K562 (cell line): ENCODE data around the gene SLC7A4. TPM values are rescaled to one million over a fixed set of nuclear protein-coding genes. Genes with fewer than 3 reads are reported as not detected.

ENCODE experiments used
- FOSL1 ChIP-seq: fragments of 200-800 bp; sonication (Bioruptor generic); conservative IDR thresholded peaks from 2 replicates; pipeline ENCODE4 v1.6.1; 2016; ENCODE audit warnings: missing genetic modification characterization, missing compliant biosample characterization
- HCFC1 ChIP-seq: IDR thresholded peaks from 2 replicates; pipeline ENCODE4 v1.6.1; 2012; ENCODE audit warnings: low read depth, low read length, improper control_type of control experiment
- MEF2D ChIP-seq: conservative IDR thresholded peaks from 2 replicates; pipeline ENCODE4 v1.6.1; 2016; ENCODE audit warnings: low read depth, missing genetic modification characterization, missing compliant biosample characterization
- NCOA2 ChIP-seq, 2 experiments: fragments of 450-650 bp; IDR thresholded peaks; 2 replicates each; pipeline ENCODE4 v1.6.1; 2018; ENCODE audit warnings: mild to moderate bottlenecking in 2 of 2, moderate library complexity in 1 of 2; ENCODE audit not compliant: partially characterized antibody in 2 of 2
- PHF21A ChIP-seq: fragments of 450-650 bp; IDR thresholded peaks from 2 replicates; pipeline ENCODE4 v1.6.1; 2017; ENCODE audit warnings: low read depth, borderline replicate concordance
- RBM22 ChIP-seq: fragments of 200-400 bp; formaldehyde crosslinking; IDR thresholded peaks from 2 replicates; pipeline ENCODE4 v1.6.1; 2018; ENCODE audit warnings: low read length, low read depth; ENCODE audit not compliant: poor library complexity, severe bottlenecking
- RCOR1 ChIP-seq, 2 experiments: IDR thresholded peaks; 2 replicates each; pipeline ENCODE4 v1.6.1; 2012; ENCODE audit warnings: low read depth in 2 of 2, low read length in 2 of 2, borderline replicate concordance in 1 of 2, improper control_type of control experiment in 1 of 2
- SRF ChIP-seq, 2 experiments: fragments of 250-450, 450-650 bp in 1 of 2; sonication (Bioruptor Pico) in 1 of 2; sonication (generic) in 1 of 2; formaldehyde crosslinking; IDR thresholded peaks; 2 replicates each; pipeline versions ENCODE4 v1.5.0 to v1.5.1; 2020 to 2022; ENCODE audit warnings: mild to moderate bottlenecking in 1 of 2, missing genetic modification reagents in 1 of 2
- ZBTB8A ChIP-seq: fragments of 450-650 bp; IDR thresholded peaks from 2 replicates; pipeline ENCODE4 v1.6.1; 2018; ENCODE audit warnings: mild to moderate bottlenecking, moderate library complexity; ENCODE audit not compliant: partially characterized antibody
- ZFP30 ChIP-seq: fragments of 250-450 bp; sonication (Bioruptor Pico); IDR thresholded peaks from 2 replicates; pipeline ENCODE4 v1.8.0; 2022; ENCODE audit warnings: moderate library complexity, mild to moderate bottlenecking, inconsistent platforms, borderline replicate concordance
- polyA plus RNA-seq, 8 experiments: library from polyadenylated mRNA; depleted of rRNA in 4 of 8; stranded (reverse) in 5 of 8; unstranded in 3 of 8; fragments of >200 nt; fragmentation: Nextera tagmentation in 2 of 8; fragmentation: Illumina TruSeq in 1 of 8; extraction: Ambion mirVana in 2 of 8; extraction: Trizol in 1 of 8; gene quantifications; 2 replicates each; pipeline versions ENCODE4 v1.2.1 to v1.2.3, GENCODE V29; 2011 to 2014; ENCODE audit warnings: inconsistent platforms in 1 of 8, missing spikeins in 1 of 8
- total RNA-seq, 7 experiments: library from RNA; depleted of rRNA in 6 of 7; stranded (reverse); fragments of >200 nt in 6 of 7; fragmentation: Illumina TruSeq in 2 of 7; extraction: Trizol in 2 of 7; gene quantifications; 2 replicates each; pipeline versions ENCODE4 v1.2.1 to v1.2.3, GENCODE V29; 2011 to 2021; ENCODE audit warnings: low replicate concordance in 1 of 7
- TF ChIP-seq, protein P1 (sequence below): fragments of 450-650 bp; IDR thresholded peaks from 2 replicates; pipeline ENCODE4 v1.6.1; 2016; ENCODE audit warnings: mild to moderate bottlenecking, moderate library complexity
- TF ChIP-seq, protein P2 (sequence below): sonication (generic); formaldehyde crosslinking; IDR thresholded peaks from 2 replicates; pipeline ENCODE4 v1.5.0; 2020; ENCODE audit warnings: missing genetic modification reagents
- TF ChIP-seq, protein P3 (sequence below): fragments of 200-800 bp; sonication (Bioruptor generic); IDR thresholded peaks from 2 replicates; pipeline ENCODE4 v1.6.1; 2017; ENCODE audit warnings: missing genetic modification characterization, missing compliant biosample characterization

The SLC7A4 gene
- total and polyA plus RNA-seq, 9 of the 15 experiments (the other 6 are each of a cell fraction or from before 2014, with no cell fraction given) = not detected

DNA sequence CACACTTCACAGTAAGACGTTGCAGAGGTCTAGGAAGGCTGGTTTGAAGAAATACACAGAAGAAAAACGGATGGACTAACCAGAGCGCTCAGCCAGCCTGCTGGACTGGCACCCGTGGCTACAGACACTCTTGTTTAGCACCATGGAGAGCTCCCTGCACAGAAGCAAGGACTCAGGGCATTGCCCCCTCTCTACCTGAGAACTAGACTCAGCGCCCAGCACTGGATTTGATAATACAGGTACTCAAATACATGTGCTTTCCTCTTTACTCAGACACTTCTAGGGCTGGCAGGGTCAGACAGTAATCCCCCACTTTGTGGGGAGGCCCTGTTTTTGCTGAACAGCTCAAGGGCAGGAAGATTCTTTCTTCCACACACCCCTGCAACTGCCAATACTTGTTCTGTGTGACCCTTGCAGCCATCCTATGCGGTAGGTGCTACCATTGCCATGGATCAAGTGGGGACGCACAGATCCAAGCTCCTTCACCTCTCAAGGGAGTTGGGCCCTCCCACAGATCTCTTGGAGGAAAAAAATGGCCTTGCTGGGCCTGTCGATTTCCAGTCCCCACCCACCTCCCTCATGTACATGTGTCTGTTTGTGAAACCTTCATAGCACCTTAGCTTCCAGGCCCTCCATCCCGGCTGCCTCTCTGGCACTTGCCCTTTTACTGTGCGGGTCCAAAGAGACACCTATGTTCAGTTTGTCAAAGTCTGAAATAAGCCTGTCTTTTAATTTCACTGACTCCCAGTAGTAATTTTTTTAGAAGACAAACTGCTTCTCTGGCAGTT lies 22.5 kb downstream of the SLC7A4 start (continued):
- no peak for TF ChIP-seq PHF21A
- TF ChIP-seq, protein P1, sequence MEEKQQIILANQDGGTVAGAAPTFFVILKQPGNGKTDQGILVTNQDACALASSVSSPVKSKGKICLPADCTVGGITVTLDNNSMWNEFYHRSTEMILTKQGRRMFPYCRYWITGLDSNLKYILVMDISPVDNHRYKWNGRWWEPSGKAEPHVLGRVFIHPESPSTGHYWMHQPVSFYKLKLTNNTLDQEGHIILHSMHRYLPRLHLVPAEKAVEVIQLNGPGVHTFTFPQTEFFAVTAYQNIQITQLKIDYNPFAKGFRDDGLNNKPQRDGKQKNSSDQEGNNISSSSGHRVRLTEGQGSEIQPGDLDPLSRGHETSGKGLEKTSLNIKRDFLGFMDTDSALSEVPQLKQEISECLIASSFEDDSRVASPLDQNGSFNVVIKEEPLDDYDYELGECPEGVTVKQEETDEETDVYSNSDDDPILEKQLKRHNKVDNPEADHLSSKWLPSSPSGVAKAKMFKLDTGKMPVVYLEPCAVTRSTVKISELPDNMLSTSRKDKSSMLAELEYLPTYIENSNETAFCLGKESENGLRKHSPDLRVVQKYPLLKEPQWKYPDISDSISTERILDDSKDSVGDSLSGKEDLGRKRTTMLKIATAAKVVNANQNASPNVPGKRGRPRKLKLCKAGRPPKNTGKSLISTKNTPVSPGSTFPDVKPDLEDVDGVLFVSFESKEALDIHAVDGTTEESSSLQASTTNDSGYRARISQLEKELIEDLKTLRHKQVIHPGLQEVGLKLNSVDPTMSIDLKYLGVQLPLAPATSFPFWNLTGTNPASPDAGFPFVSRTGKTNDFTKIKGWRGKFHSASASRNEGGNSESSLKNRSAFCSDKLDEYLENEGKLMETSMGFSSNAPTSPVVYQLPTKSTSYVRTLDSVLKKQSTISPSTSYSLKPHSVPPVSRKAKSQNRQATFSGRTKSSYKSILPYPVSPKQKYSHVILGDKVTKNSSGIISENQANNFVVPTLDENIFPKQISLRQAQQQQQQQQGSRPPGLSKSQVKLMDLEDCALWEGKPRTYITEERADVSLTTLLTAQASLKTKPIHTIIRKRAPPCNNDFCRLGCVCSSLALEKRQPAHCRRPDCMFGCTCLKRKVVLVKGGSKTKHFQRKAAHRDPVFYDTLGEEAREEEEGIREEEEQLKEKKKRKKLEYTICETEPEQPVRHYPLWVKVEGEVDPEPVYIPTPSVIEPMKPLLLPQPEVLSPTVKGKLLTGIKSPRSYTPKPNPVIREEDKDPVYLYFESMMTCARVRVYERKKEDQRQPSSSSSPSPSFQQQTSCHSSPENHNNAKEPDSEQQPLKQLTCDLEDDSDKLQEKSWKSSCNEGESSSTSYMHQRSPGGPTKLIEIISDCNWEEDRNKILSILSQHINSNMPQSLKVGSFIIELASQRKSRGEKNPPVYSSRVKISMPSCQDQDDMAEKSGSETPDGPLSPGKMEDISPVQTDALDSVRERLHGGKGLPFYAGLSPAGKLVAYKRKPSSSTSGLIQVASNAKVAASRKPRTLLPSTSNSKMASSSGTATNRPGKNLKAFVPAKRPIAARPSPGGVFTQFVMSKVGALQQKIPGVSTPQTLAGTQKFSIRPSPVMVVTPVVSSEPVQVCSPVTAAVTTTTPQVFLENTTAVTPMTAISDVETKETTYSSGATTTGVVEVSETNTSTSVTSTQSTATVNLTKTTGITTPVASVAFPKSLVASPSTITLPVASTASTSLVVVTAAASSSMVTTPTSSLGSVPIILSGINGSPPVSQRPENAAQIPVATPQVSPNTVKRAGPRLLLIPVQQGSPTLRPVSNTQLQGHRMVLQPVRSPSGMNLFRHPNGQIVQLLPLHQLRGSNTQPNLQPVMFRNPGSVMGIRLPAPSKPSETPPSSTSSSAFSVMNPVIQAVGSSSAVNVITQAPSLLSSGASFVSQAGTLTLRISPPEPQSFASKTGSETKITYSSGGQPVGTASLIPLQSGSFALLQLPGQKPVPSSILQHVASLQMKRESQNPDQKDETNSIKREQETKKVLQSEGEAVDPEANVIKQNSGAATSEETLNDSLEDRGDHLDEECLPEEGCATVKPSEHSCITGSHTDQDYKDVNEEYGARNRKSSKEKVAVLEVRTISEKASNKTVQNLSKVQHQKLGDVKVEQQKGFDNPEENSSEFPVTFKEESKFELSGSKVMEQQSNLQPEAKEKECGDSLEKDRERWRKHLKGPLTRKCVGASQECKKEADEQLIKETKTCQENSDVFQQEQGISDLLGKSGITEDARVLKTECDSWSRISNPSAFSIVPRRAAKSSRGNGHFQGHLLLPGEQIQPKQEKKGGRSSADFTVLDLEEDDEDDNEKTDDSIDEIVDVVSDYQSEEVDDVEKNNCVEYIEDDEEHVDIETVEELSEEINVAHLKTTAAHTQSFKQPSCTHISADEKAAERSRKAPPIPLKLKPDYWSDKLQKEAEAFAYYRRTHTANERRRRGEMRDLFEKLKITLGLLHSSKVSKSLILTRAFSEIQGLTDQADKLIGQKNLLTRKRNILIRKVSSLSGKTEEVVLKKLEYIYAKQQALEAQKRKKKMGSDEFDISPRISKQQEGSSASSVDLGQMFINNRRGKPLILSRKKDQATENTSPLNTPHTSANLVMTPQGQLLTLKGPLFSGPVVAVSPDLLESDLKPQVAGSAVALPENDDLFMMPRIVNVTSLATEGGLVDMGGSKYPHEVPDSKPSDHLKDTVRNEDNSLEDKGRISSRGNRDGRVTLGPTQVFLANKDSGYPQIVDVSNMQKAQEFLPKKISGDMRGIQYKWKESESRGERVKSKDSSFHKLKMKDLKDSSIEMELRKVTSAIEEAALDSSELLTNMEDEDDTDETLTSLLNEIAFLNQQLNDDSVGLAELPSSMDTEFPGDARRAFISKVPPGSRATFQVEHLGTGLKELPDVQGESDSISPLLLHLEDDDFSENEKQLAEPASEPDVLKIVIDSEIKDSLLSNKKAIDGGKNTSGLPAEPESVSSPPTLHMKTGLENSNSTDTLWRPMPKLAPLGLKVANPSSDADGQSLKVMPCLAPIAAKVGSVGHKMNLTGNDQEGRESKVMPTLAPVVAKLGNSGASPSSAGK = no peak
- TF ChIP-seq HCFC1 = peak; percentile 49; the same call in 1 of the 2 replicates
- no peak for TF ChIP-seq RBM22
- TF ChIP-seq SRF (CRISPR knock-in tag; IDR thresholded peaks at IDR 0.05) = peak in 1 of 2 experiments; percentile 59; a peak in 1 of 4 replicates
- TF ChIP-seq, protein P2, sequence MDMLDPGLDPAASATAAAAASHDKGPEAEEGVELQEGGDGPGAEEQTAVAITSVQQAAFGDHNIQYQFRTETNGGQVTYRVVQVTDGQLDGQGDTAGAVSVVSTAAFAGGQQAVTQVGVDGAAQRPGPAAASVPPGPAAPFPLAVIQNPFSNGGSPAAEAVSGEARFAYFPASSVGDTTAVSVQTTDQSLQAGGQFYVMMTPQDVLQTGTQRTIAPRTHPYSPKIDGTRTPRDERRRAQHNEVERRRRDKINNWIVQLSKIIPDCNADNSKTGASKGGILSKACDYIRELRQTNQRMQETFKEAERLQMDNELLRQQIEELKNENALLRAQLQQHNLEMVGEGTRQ (CRISPR knock-in tag) = no peak
- no peak for TF ChIP-seq ZFP30
- TF ChIP-seq ZBTB8A = no peak
- no peak for TF ChIP-seq NCOA2 (IDR thresholded peaks at IDR 0.05; ENCODE audit: partially characterized antibody in 2 of 2)
- TF ChIP-seq FOSL1 (tag) = no peak
- TF ChIP-seq MEF2D (tag) = peak; percentile 60
- TF ChIP-seq, protein P3, sequence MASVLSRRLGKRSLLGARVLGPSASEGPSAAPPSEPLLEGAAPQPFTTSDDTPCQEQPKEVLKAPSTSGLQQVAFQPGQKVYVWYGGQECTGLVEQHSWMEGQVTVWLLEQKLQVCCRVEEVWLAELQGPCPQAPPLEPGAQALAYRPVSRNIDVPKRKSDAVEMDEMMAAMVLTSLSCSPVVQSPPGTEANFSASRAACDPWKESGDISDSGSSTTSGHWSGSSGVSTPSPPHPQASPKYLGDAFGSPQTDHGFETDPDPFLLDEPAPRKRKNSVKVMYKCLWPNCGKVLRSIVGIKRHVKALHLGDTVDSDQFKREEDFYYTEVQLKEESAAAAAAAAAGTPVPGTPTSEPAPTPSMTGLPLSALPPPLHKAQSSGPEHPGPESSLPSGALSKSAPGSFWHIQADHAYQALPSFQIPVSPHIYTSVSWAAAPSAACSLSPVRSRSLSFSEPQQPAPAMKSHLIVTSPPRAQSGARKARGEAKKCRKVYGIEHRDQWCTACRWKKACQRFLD = no peak
- TF ChIP-seq RCOR1 (IDR thresholded peaks at IDR 0.05; ENCODE audit: borderline replicate concordance in 1 of 2, low read depth in 2 of 2, low read length in 2 of 2) = peak; percentile 23 to 80; a peak in 3 of 4 replicates
